ENCODE results near the gene PRKCD. TPM values are rescaled to one million over a fixed set of nuclear protein-coding genes. Genes with fewer than 3 reads are reported as not detected.

Gene PRKCD
- total and polyA plus RNA-seq, 5 donors from 2014 or later, result 13.6 to 33.6 (median 16.8) TPM

- Histone ChIP-seq H3K27ac (ENCODE audit: insufficient read depth, low read length, poor library complexity, severe bottlenecking) (no peak overlapping the region), H3K4me3 (ENCODE audit: low read depth, low read length) (no peak overlapping the region), H3K9me3 (ENCODE audit: control insufficient read depth in 2 of 2, low read length in 2 of 2) (no peaks in the 10 kb centered on the region), H3K27me3 (ENCODE audit: control insufficient read depth, insufficient read depth, low read length) (no peaks in the 10 kb centered on the region), H3K36me3 (ENCODE audit: control insufficient read depth, insufficient read depth, low read length) (peaks cover 44% of the 10 kb centered on the region), H3K4me1 (ENCODE audit: control insufficient read depth, insufficient read depth, low read length, poor library complexity, severe bottlenecking) (no peaks in the 10 kb centered on the region)
- DNase-seq (no peak), ATAC-seq (ENCODE audit: low read depth in 2 of 2) (no peak)
- peak overlapping the region in 1 of 4 donors; percentile 32 for H3K4me3 Mint-ChIP-seq
- H3K27ac Mint-ChIP-seq, result no peak overlapping the region
- H3K36me3 Mint-ChIP-seq, result peaks cover 10% of the 10 kb centered on the region
- peaks cover 0 to 3% (median 0%) of the 10 kb centered on the region in 7 donors for H3K9me3 Mint-ChIP-seq
- peaks cover 6 to 23% (median 13%) of the 10 kb centered on the region in 4 donors for H3K4me1 Mint-ChIP-seq
- H3K27me3 Mint-ChIP-seq, result no peaks in the 10 kb centered on the region
Observed at GRCh38 chr3:53242155-53242554, 81.1 kb downstream of the PRKCD start.

Other genes starting within 250 kb of the PRKCD start
- 31.4 TPM for gene SFMBT1, start 115.1 kb upstream of the PRKCD start, total RNA-seq
- 10 to 100 TPM; 13.1 to 19.8 (median 15.6) TPM for gene SFMBT1, start 115.1 kb upstream of the PRKCD start, polyA plus RNA-seq
- gene RFT1, start 30.8 kb upstream of the PRKCD start, total RNA-seq, result 12.9 TPM
- 10 to 100 TPM; 21.4 to 27.6 (median 25.4) TPM for gene RFT1, start 30.8 kb upstream of the PRKCD start, polyA plus RNA-seq
- gene TKT, start 94.8 kb downstream of the PRKCD start, total RNA-seq, result 95.6 TPM
- 10 to 100 TPM; 59.0 to 76.2 (median 70.6) TPM for gene TKT, start 94.8 kb downstream of the PRKCD start, polyA plus RNA-seq
- gene DCP1A, start 186.3 kb downstream of the PRKCD start, total RNA-seq, result 50.6 TPM
- 10 to 100 TPM; 47.7 to 63.6 (median 54.3) TPM for gene DCP1A, start 186.3 kb downstream of the PRKCD start, polyA plus RNA-seq